KMS-11 (cell line): ENCODE measurements around the gene SWT1.

Source experiments
- H2AFZ ChIP-seq: fragments of 200-600 bp; sonication (generic); 2 replicates; pipeline ENCODE4 v1.6.1; 2016; ENCODE audit warnings: antibody characterized with exemption, mixed run types, low read depth
- H3K27ac ChIP-seq: fragments of 200-600 bp; sonication (generic); 2 replicates; pipeline ENCODE4 v1.6.1; 2016; ENCODE audit warnings: mild to moderate bottlenecking, mixed run types
- H3K27me3 ChIP-seq: fragments of 200-600 bp; sonication (generic); 2 replicates; pipeline ENCODE4 v1.6.1; 2017; ENCODE audit warnings: mild to moderate bottlenecking, low read depth, mixed run types, moderate library complexity; ENCODE audit not compliant: insufficient read depth
- H3K36me3 ChIP-seq: fragments of 200-600 bp; sonication (generic); 2 replicates; pipeline ENCODE4 v1.6.1; 2017; ENCODE audit warnings: mild to moderate bottlenecking, mixed run types; ENCODE audit not compliant: insufficient read depth
- H3K4me1 ChIP-seq: fragments of 200-600 bp; sonication (generic); 2 replicates; pipeline ENCODE4 v1.6.1; 2016; ENCODE audit warnings: mild to moderate bottlenecking, low read depth, mixed run types; ENCODE audit not compliant: poor library complexity, severe bottlenecking
- H3K4me2 ChIP-seq: fragments of 200-600 bp; sonication (generic); 2 replicates; pipeline ENCODE4 v1.7.0; 2016; ENCODE audit warnings: mild to moderate bottlenecking, mixed run types
- H3K4me3 ChIP-seq: fragments of 200-600 bp; sonication (generic); IDR thresholded peaks from 2 replicates; pipeline ENCODE4 v1.6.1; 2017; ENCODE audit warnings: low read depth, low read length, mixed read lengths; ENCODE audit not compliant: insufficient read depth
- H3K79me2 ChIP-seq: fragments of 200-600 bp; sonication (generic); 2 replicates; pipeline ENCODE4 v1.6.1; 2016; ENCODE audit warnings: low read depth, mixed run types; ENCODE audit not compliant: insufficient read depth
- H3K9ac ChIP-seq: fragments of 200-600 bp; sonication (generic); 2 replicates; pipeline ENCODE4 v1.6.1; 2016; ENCODE audit warnings: mild to moderate bottlenecking, mixed run types
- H4K20me1 ChIP-seq: fragments of 200-600 bp; sonication (generic); 2 replicates; pipeline ENCODE4 v1.6.1; 2016; ENCODE audit warnings: mild to moderate bottlenecking, mixed run types; ENCODE audit not compliant: insufficient read depth
- TF ChIP-seq, protein P1 (sequence below): fragments of 200-600 bp; sonication (generic); conservative IDR thresholded peaks from 2 replicates; pipeline ENCODE4 v1.6.1; 2017; ENCODE audit warnings: low read depth, mild to moderate bottlenecking, antibody characterized with exemption, low read length, moderate library complexity, mixed read lengths

The SWT1 gene

DNA sequence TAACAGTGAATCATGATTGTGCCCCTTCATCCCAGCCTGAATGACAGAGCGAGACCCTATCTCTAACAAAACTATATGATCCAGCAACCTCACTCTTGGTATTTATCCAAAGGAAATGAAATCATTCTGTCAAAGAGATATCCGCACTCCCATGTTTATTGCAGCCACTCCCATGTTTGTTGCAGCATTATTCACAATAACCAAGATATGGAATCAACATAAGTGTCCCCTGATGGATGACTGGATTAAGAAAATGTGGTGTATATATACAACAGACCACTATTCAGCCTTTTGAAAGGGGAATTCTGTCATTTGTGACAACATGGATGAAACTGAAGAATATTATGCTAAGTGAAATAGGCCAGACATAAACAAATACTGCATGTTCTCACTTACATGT is 44.6 kb upstream of the SWT1 start:
- peaks cover 8% of the 10 kb centered on the region for H3K4me1 ChIP-seq
- TF ChIP-seq, protein P1, sequence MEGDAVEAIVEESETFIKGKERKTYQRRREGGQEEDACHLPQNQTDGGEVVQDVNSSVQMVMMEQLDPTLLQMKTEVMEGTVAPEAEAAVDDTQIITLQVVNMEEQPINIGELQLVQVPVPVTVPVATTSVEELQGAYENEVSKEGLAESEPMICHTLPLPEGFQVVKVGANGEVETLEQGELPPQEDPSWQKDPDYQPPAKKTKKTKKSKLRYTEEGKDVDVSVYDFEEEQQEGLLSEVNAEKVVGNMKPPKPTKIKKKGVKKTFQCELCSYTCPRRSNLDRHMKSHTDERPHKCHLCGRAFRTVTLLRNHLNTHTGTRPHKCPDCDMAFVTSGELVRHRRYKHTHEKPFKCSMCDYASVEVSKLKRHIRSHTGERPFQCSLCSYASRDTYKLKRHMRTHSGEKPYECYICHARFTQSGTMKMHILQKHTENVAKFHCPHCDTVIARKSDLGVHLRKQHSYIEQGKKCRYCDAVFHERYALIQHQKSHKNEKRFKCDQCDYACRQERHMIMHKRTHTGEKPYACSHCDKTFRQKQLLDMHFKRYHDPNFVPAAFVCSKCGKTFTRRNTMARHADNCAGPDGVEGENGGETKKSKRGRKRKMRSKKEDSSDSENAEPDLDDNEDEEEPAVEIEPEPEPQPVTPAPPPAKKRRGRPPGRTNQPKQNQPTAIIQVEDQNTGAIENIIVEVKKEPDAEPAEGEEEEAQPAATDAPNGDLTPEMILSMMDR = no peak
- H2AFZ ChIP-seq = no peak overlapping the region
- no peak overlapping the region for H3K27ac ChIP-seq
- H3K9ac ChIP-seq = no peak overlapping the region
- H3K36me3 ChIP-seq = no peaks in the 10 kb centered on the region
- no peaks in the 10 kb centered on the region for H4K20me1 ChIP-seq
- no peaks in the 10 kb centered on the region for H3K79me2 ChIP-seq
- H3K27me3 ChIP-seq = no peaks in the 10 kb centered on the region
- H3K4me3 ChIP-seq = no peak overlapping the region
- H3K4me2 ChIP-seq = no peak overlapping the region

DNA sequence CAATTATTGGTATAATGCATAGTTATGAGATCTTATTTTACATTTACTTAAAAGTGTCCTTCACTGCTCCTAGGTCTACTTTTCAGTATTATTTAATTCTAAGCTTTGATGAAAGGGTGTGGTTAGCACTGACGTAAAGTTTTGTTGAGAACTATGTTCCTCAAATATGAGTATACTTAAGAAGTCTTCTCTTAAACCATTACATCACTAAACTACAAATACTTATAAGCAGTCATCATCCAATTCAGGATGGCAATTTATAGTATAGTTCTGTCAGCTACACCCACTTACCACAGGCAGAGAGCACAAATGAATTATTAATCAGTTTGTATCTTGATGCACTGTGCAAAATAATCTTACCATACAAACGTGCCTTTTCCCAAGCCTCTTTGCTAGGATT is 27.3 kb upstream of the SWT1 start:
- H3K27me3 ChIP-seq = no peaks in the 10 kb centered on the region
- no peaks in the 10 kb centered on the region for H3K79me2 ChIP-seq
- no peaks in the 10 kb centered on the region for H3K36me3 ChIP-seq
- no peak overlapping the region for H2AFZ ChIP-seq
- no peak overlapping the region for H3K27ac ChIP-seq
- H3K4me3 ChIP-seq = no peak overlapping the region
- TF ChIP-seq, protein P1 = no peak
- no peaks in the 10 kb centered on the region for H4K20me1 ChIP-seq
- no peak overlapping the region for H3K4me2 ChIP-seq
- H3K9ac ChIP-seq = no peak overlapping the region
- H3K4me1 ChIP-seq = no peaks in the 10 kb centered on the region

DNA sequence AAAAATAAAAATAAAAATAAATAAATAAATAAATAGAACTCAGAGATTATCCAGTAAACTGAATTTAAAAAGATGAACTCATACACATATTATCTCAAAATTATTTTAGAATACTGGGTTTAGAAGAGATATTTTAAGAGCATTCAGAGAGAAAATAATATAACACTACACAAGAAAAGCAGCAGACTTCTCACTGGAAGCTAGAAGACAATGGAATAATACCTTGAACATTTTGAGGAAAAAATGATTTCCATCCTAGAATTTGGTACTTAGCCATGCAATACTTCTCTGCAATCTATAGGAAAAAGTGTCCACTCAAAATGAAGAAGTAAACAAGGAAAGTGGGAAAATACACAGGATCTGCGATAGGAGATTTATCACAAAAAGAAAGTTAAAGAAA is 24.4 kb upstream of the SWT1 start:
- Histone ChIP-seq H3K79me2 (no peaks in the 10 kb centered on the region), H3K4me2 (no peak overlapping the region), H3K27ac (no peak overlapping the region), H3K4me3 (no peak overlapping the region), H3K36me3 (no peaks in the 10 kb centered on the region), H4K20me1 (no peaks in the 10 kb centered on the region), H3K27me3 (no peaks in the 10 kb centered on the region), H3K4me1 (no peaks in the 10 kb centered on the region), H2AFZ (no peak overlapping the region), H3K9ac (no peak overlapping the region)
- TF ChIP-seq, protein P1 = no peak

DNA sequence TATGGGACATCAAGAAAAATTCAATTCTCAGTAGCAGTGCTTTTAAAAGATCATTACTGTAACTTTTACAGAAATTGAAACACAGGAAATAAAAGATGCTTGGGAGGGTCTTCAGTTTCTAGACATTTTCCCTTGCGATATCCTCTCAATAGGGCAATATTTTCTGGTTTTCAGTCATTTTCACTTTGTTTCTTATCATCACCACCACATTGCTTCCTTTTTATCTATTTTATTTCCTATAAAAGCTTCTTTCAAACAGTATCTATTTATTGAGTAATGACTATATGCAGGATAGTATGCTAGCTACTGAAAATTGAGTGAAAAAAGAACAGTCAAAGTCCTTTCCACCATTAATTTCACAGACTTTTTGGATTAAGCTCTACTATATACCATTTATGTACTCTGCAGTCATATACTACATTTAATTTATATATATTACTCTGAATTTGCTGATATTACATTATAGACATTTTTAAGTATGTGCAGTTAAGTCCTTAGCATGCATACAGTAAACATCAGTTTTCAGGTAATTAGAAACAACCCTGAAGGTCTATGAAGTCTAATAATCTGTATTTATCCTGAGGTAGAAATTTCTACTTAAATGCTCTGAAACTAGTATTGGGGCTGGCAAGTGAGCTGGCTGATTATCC is 18.9 kb upstream of the SWT1 start:
- no peak overlapping the region for H3K4me3 ChIP-seq
- H4K20me1 ChIP-seq = no peaks in the 10 kb centered on the region
- no peak overlapping the region for H3K27ac ChIP-seq
- H3K4me1 ChIP-seq = no peaks in the 10 kb centered on the region
- H3K79me2 ChIP-seq = no peaks in the 10 kb centered on the region
- no peak overlapping the region for H3K4me2 ChIP-seq
- no peak overlapping the region for H3K9ac ChIP-seq
- TF ChIP-seq, protein P1 = no peak
- no peaks in the 10 kb centered on the region for H3K36me3 ChIP-seq
- H3K27me3 ChIP-seq = no peaks in the 10 kb centered on the region
- no peak overlapping the region for H2AFZ ChIP-seq
